Neuronal stem cell (in vitro differentiated cells): ENCODE results near the gene FGGY.
A peak's percentile ranks its signal among the peaks of the same experiment; 100 is the strongest.

ENCODE experiments used
- DNase-seq: peaks from one replicate; pipeline ENCODE4 v3.0.0-alpha.2; 2013; ENCODE audit warnings: low spot score
- H2AFZ ChIP-seq: one replicate; pipeline ENCODE4 v1.6.1; 2013; ENCODE audit warnings: mild to moderate bottlenecking, low read length, inconsistent platforms
- H2AK5ac ChIP-seq: 2 replicates; pipeline ENCODE4 v1.6.1; 2013; ENCODE audit warnings: low read depth, mild to moderate bottlenecking, inconsistent platforms, low read length, moderate library complexity, mixed read lengths
- H2BK120ac ChIP-seq: 2 replicates; pipeline ENCODE4 v1.6.1; 2013; ENCODE audit warnings: low read depth, mild to moderate bottlenecking, inconsistent platforms, low read length, moderate library complexity, mixed read lengths
- H2BK12ac ChIP-seq: one replicate; pipeline ENCODE4 v1.6.1; 2013; ENCODE audit warnings: low read length, inconsistent platforms
- H2BK15ac ChIP-seq: 2 replicates; pipeline ENCODE4 v1.6.1; 2013; ENCODE audit warnings: mild to moderate bottlenecking, low read length, inconsistent platforms, mixed read lengths
- H2BK5ac ChIP-seq: one replicate; pipeline ENCODE4 v1.6.1; 2013; ENCODE audit warnings: inconsistent platforms, mild to moderate bottlenecking, low read length, moderate library complexity
- H3K14ac ChIP-seq: one replicate; pipeline ENCODE4 v1.6.1; 2013; ENCODE audit warnings: low read length, inconsistent platforms
- H3K18ac ChIP-seq: 2 replicates; pipeline ENCODE4 v1.6.1; 2013; ENCODE audit warnings: low read length, inconsistent platforms
- H3K23ac ChIP-seq: 2 replicates; pipeline ENCODE4 v1.6.1; 2013; ENCODE audit warnings: low read depth, mild to moderate bottlenecking, mixed read lengths, low read length, inconsistent platforms; ENCODE audit not compliant: poor library complexity
- H3K27ac ChIP-seq: replicated peaks from 3 replicates; pipeline ENCODE4 v1.5.1; 2013; ENCODE audit warnings: low read length, inconsistent platforms
- H3K27me3 ChIP-seq, 3 experiments: 2 replicates each; pipeline ENCODE4 v1.6.1; 2013; ENCODE audit warnings: low read length in 3 of 3, mild to moderate bottlenecking in 2 of 3, inconsistent platforms in 1 of 3, low read depth in 1 of 3, mixed read lengths in 1 of 3, moderate library complexity in 1 of 3; ENCODE audit not compliant: control insufficient read depth in 3 of 3, insufficient read depth in 3 of 3
- H3K36me3 ChIP-seq, 2 donors: replicated peaks in 1 of 2; 2 replicates each; pipeline ENCODE4 v1.6.1; 2013; ENCODE audit warnings: low read length in 2 of 2; ENCODE audit not compliant: control insufficient read depth in 2 of 2, insufficient read depth in 2 of 2
- H3K4ac ChIP-seq: 2 replicates; pipeline ENCODE4 v1.6.1; 2013; ENCODE audit warnings: inconsistent platforms, mild to moderate bottlenecking, low read length, moderate library complexity
- H3K4me1 ChIP-seq, 2 donors: 1 replicate in 1 of 2; 2 replicates in 1 of 2; pipeline ENCODE4 v1.6.1; 2013; ENCODE audit warnings: low read length in 2 of 2, low read depth in 1 of 2; ENCODE audit not compliant: control insufficient read depth in 2 of 2, insufficient read depth in 1 of 2
- H3K4me2 ChIP-seq: one replicate; pipeline ENCODE4 v1.6.1; 2013; ENCODE audit warnings: mild to moderate bottlenecking, low read length, inconsistent platforms; ENCODE audit not compliant: insufficient read depth, poor library complexity, severe bottlenecking
- H3K4me3 ChIP-seq, 2 donors: 2 replicates each; pipeline ENCODE4 v1.5.1; 2013; ENCODE audit warnings: low read length in 2 of 2, mild to moderate bottlenecking in 2 of 2, inconsistent platforms in 1 of 2, moderate library complexity in 1 of 2
- H3K79me1 ChIP-seq: one replicate; pipeline ENCODE4 v1.6.1; 2013; ENCODE audit warnings: low read depth, mild to moderate bottlenecking, inconsistent platforms, low read length, moderate library complexity
- H3K9ac ChIP-seq: one replicate; pipeline ENCODE4 v1.6.1; 2013; ENCODE audit warnings: mild to moderate bottlenecking, low read depth, low read length, inconsistent platforms; ENCODE audit not compliant: poor library complexity
- H3K9me3 ChIP-seq, 2 donors: replicated peaks in 1 of 2; 2 replicates each; pipeline versions ENCODE3 to v1.6.1; 2013; ENCODE audit warnings: low read length in 2 of 2, mild to moderate bottlenecking in 2 of 2, inconsistent platforms in 1 of 2, low read depth in 1 of 2, mixed read lengths in 1 of 2, moderate library complexity in 1 of 2; ENCODE audit not compliant: control insufficient read depth in 2 of 2, insufficient read depth in 1 of 2
- H4K8ac ChIP-seq: one replicate; pipeline ENCODE4 v1.6.1; 2013; ENCODE audit warnings: low read depth, mild to moderate bottlenecking, inconsistent platforms, low read length, moderate library complexity
- H4K91ac ChIP-seq: one replicate; pipeline ENCODE4 v1.6.1; 2013; ENCODE audit warnings: low read length, low read depth, mild to moderate bottlenecking, inconsistent platforms; ENCODE audit not compliant: poor library complexity
- WGBS, 2 donors: extraction: QIAGEN DNeasy Blood & Tissue Kit; methylation state at CpG; one replicate each; pipeline ENCODE4 v1.1.7; 2013; ENCODE audit warnings: missing lambda C conversion rate in 2 of 2, mixed read lengths in 1 of 2; ENCODE audit not compliant: insufficient read length in 2 of 2, insufficient replicate concordance in 1 of 2; ENCODE audit errors: extremely low coverage in 2 of 2; 5-methylcytosine and 5-hydroxymethylcytosine counted together

The FGGY gene

GRCh38 chr1:59672851-59673572 is 376.1 kb downstream of the FGGY start:
- H2AFZ ChIP-seq = no peak overlapping the region
- no peaks in the 10 kb centered on the region for H3K36me3 ChIP-seq
- no peaks in the 10 kb centered on the region for H3K79me1 ChIP-seq
- no peak for DNase-seq
- peaks cover 0 to 7% of the 10 kb centered on the region in 2 donors for H3K9me3 ChIP-seq
- no peak overlapping the region for H3K18ac ChIP-seq
- no peak overlapping the region for H2BK12ac ChIP-seq
- no peaks in the 10 kb centered on the region for H3K27me3 ChIP-seq
- WGBS, 2 donors = no CpG with 5 or more reads among the region's 7 CpGs
- H3K27ac ChIP-seq = no peak overlapping the region
- H3K4me2 ChIP-seq = no peak overlapping the region
- no peak overlapping the region for H3K4ac ChIP-seq
- no peak overlapping the region for H2BK120ac ChIP-seq
- H3K4me1 ChIP-seq = peaks cover 22 to 26% of the 10 kb centered on the region in 2 donors
- H4K8ac ChIP-seq = no peak overlapping the region
- no peak overlapping the region for H4K91ac ChIP-seq
- no peak overlapping the region for H3K9ac ChIP-seq
- no peak overlapping the region for H3K23ac ChIP-seq
- H2AK5ac ChIP-seq = no peak overlapping the region
- no peak overlapping the region for H2BK15ac ChIP-seq
- no peak overlapping the region for H3K14ac ChIP-seq
- H2BK5ac ChIP-seq = no peak overlapping the region
- no peak overlapping the region for H3K4me3 ChIP-seq

- peaks cover 24 to 33% of the 10 kb centered on the region in 2 donors for H3K4me1 ChIP-seq
- H3K27me3 ChIP-seq = no peaks in the 10 kb centered on the region
- H3K4ac ChIP-seq = no peak overlapping the region
- H2AK5ac ChIP-seq = peak overlapping the region; percentile 12
- H4K91ac ChIP-seq = peak overlapping the region; percentile 18
- no peak overlapping the region for H3K4me3 ChIP-seq
- H2BK5ac ChIP-seq = no peak overlapping the region
- no peak overlapping the region for H2BK12ac ChIP-seq
- H2BK15ac ChIP-seq = no peak overlapping the region
- H3K79me1 ChIP-seq = no peaks in the 10 kb centered on the region
- DNase-seq = no peak
- no peak overlapping the region for H3K4me2 ChIP-seq
- H3K9ac ChIP-seq = no peak overlapping the region
- no peak overlapping the region for H3K23ac ChIP-seq
- no peak overlapping the region for H3K27ac ChIP-seq
- H2AFZ ChIP-seq = no peak overlapping the region
- H3K36me3 ChIP-seq = no peaks in the 10 kb centered on the region
- H3K14ac ChIP-seq = no peak overlapping the region
- no peak overlapping the region for H4K8ac ChIP-seq
- no peak overlapping the region for H2BK120ac ChIP-seq
- whole genome bisulfite sequencing, 2 donors = no CpG with 5 or more reads among the region's 16 CpGs
- H3K18ac ChIP-seq = peak overlapping the region; percentile 91
- H3K9me3 ChIP-seq = peaks cover 0 to 7% of the 10 kb centered on the region in 2 donors
These were observed 376.9 kb downstream of the FGGY start for GRCh38 chr1:59673573-59674450.

DNA sequence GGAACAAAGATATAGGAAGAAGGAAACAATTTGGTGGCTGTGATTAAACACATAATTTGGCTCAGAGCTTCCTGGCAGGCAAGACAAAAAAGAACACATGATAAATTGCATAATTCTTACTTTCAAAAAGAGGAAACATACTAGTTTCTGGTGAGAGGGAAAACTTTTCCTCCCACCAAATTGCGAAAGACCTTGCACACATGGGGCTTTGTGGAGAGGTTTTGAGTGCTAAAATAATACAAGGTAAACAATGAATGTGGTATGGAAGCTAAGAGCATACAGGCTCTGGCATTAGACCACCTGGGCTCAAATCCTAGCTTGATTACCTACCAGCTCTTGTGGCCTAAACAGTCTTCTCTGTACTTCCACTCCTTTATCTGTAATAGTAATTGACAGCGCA is 377.7 kb downstream of the FGGY start:
- DNase-seq = no peak
- Histone ChIP-seq H2BK12ac (no peak overlapping the region), H3K18ac (no peak overlapping the region), H3K14ac (no peak overlapping the region), H2BK5ac (no peak overlapping the region), H3K4ac (no peak overlapping the region), H3K4me3 (no peak overlapping the region), H3K27ac (no peak overlapping the region), H3K4me2 (no peak overlapping the region), H2AFZ (no peak overlapping the region), H3K23ac (no peak overlapping the region), H4K8ac (no peak overlapping the region), H3K27me3 (no peaks in the 10 kb centered on the region), H4K91ac (no peak overlapping the region), H3K79me1 (no peaks in the 10 kb centered on the region), H3K9me3 (peaks cover 0 to 7% of the 10 kb centered on the region in 2 donors), H2BK120ac (no peak overlapping the region), H3K9ac (no peak overlapping the region), H3K4me1 (peaks cover 21 to 34% of the 10 kb centered on the region in 2 donors), H3K36me3 (no peaks in the 10 kb centered on the region), H2BK15ac (no peak overlapping the region), H2AK5ac (no peak overlapping the region)
- WGBS, 2 donors = no CpG with 5 or more reads among the region's 2 CpGs

DNA sequence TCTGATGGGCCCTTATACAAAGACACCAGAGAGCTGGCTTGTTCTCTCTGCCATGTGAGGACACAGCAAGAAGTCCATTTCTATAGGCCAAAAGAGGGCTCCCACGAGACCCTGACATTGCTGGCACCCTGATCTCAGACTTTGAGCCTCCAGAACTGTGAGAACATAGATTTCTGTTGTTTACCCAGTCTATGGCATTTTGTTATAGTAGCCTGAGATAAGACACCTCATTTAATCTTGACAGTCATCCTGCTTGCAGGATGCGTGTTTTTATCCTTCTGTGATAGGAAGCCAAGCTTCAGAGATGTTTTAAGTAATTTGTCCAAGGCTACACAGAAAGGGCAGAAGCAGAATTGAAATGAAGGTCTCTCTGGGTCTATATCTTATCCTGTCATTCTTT is 379.0 kb downstream of the FGGY start:
- no peak overlapping the region for H2BK5ac ChIP-seq
- no peak overlapping the region for H3K23ac ChIP-seq
- no peak overlapping the region for H3K4me3 ChIP-seq
- H2BK120ac ChIP-seq = no peak overlapping the region
- no CpG with 5 or more reads among the region's 2 CpGs for WGBS, 2 donors
- no peak overlapping the region for H3K14ac ChIP-seq
- no peaks in the 10 kb centered on the region for H3K79me1 ChIP-seq
- H4K91ac ChIP-seq = no peak overlapping the region
- H3K27ac ChIP-seq = no peak overlapping the region
- H3K4ac ChIP-seq = no peak overlapping the region
- no peaks in the 10 kb centered on the region for H3K27me3 ChIP-seq
- no peaks in the 10 kb centered on the region for H3K36me3 ChIP-seq
- H3K4me1 ChIP-seq = peaks cover 14 to 34% of the 10 kb centered on the region in 2 donors
- no peak overlapping the region for H3K4me2 ChIP-seq
- H4K8ac ChIP-seq = no peak overlapping the region
- no peak overlapping the region for H2AK5ac ChIP-seq
- H2AFZ ChIP-seq = no peak overlapping the region
- H3K9me3 ChIP-seq = peaks cover 0 to 7% of the 10 kb centered on the region in 2 donors
- H2BK12ac ChIP-seq = no peak overlapping the region
- peak overlapping the region; percentile 13 for H3K18ac ChIP-seq
- no peak for DNase-seq
- H3K9ac ChIP-seq = no peak overlapping the region
- H2BK15ac ChIP-seq = no peak overlapping the region
